DOHH2 (cell line): ENCODE data around the gene EPM2AIP1.

ENCODE experiments used
- H3F3A ChIP-seq: fragments of 200-600 bp; sonication (generic), shearing (Covaris generic); 2 replicates; pipeline ENCODE4 v1.6.0; 2016; ENCODE audit warnings: antibody characterized with exemption, mild to moderate bottlenecking; ENCODE audit not compliant: control insufficient read depth, insufficient read depth
- H3K27ac ChIP-seq: fragments of 200-600 bp; sonication (generic); 2 replicates; pipeline ENCODE4 v1.5.1; 2014; ENCODE audit warnings: low read depth, mild to moderate bottlenecking, low read length, moderate library complexity
- H3K27me3 ChIP-seq: fragments of 200-600 bp; sonication (generic); 2 replicates; pipeline ENCODE4 v1.6.1; 2014; ENCODE audit warnings: mild to moderate bottlenecking, low read length, mixed read lengths; ENCODE audit not compliant: control insufficient read depth
- H3K36me3 ChIP-seq: fragments of 200-600 bp; sonication (generic); 2 replicates; pipeline ENCODE4 v1.6.1; 2014; ENCODE audit warnings: mild to moderate bottlenecking, low read length, moderate library complexity, mixed read lengths; ENCODE audit not compliant: control insufficient read depth
- H3K4me1 ChIP-seq: fragments of 200-600 bp; sonication (generic); 2 replicates; pipeline ENCODE4 v1.6.1; 2014; ENCODE audit warnings: mild to moderate bottlenecking, low read length, mixed read lengths; ENCODE audit not compliant: control insufficient read depth
- H3K4me2 ChIP-seq: fragments of 200-600 bp; sonication (generic); 2 replicates; pipeline ENCODE4 v1.6.0; 2014; ENCODE audit warnings: mild to moderate bottlenecking, low read length, moderate library complexity
- H3K4me3 ChIP-seq: fragments of 200-600 bp; sonication (generic); 2 replicates; pipeline ENCODE4 v1.5.1; 2014; ENCODE audit warnings: mild to moderate bottlenecking, low read length, mixed read lengths
- H3K79me2 ChIP-seq: fragments of 200-600 bp; sonication (generic); 2 replicates; pipeline ENCODE4 v1.6.1; 2014; ENCODE audit warnings: mild to moderate bottlenecking, low read length, mixed read lengths; ENCODE audit not compliant: control insufficient read depth
- H3K9me2 ChIP-seq: fragments of 200-600 bp; sonication (generic); replicated peaks from 2 replicates; pipeline ENCODE4 v1.6.1; 2014; ENCODE audit warnings: mild to moderate bottlenecking, low read length, mixed read lengths; ENCODE audit not compliant: control insufficient read depth
- H3K9me3 ChIP-seq: fragments of 200-600 bp; sonication (generic); 2 replicates; pipeline ENCODE4 v1.6.1; 2014; ENCODE audit warnings: antibody characterized with exemption, low read length, mixed read lengths; ENCODE audit not compliant: control insufficient read depth, insufficient read depth
- H4K20me1 ChIP-seq: fragments of 200-600 bp; sonication (generic); 2 replicates; pipeline ENCODE4 v1.6.0; 2014; ENCODE audit warnings: low read depth, mild to moderate bottlenecking, antibody characterized with exemption, low read length, moderate library complexity; ENCODE audit not compliant: control insufficient read depth, insufficient read depth
- EZH2phosphoT487 ChIP-seq: fragments of 200-600 bp; sonication (generic); IDR thresholded peaks from 2 replicates; pipeline ENCODE4 v1.6.1; 2017; ENCODE audit warnings: borderline replicate concordance, mild to moderate bottlenecking, antibody characterized with exemption, low read length, moderate library complexity, mixed read lengths
- TF ChIP-seq, protein P1 (sequence below): fragments of 200-600 bp; sonication (generic); IDR thresholded peaks from one replicate; pipeline ENCODE4 v1.5.1; 2014; ENCODE audit warnings: antibody characterized with exemption, mild to moderate bottlenecking, low read depth, low read length; ENCODE audit not compliant: poor library complexity, severe bottlenecking

The EPM2AIP1 gene

DNA sequence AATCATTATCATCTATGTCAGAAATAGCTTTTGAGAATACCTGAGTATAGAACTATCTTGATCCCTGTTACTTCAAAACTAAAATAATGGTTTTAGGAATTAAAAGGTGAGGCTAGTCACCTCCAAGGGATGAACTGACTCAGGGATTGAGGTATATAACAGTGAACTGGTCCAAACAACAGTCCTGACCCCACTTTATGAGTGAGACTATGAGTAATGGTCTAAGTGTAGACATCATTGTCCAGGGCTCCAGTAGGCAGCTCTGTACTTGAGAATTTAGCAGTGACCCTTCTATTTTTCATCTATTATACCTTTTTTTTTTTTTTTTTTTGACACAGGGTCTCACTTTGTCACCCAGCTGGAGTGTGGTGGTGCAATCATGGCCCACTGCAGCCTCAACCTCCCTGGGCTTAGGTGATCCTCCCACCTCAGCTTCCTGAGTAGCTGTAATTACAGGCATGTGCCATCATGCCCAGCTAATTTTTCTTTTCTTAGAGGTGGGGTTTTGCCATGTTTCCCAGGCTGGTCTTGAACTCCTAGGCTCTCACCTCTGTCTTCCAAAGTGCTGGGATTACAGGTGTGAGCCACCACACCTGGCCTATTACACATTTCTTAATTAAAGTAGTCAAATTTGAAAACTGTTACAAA is 36.7 kb upstream of the EPM2AIP1 start:
- no peak overlapping the region for H3K4me2 ChIP-seq
- H3K9me3 ChIP-seq: no peaks in the 10 kb centered on the region
- peaks cover 4% of the 10 kb centered on the region for H3K4me1 ChIP-seq
- no peaks in the 10 kb centered on the region for H3K27me3 ChIP-seq
- no peaks in the 10 kb centered on the region for H3F3A ChIP-seq
- peaks cover 3% of the 10 kb centered on the region; the same call in 1 of the 2 replicates for H3K79me2 ChIP-seq
- H3K27ac ChIP-seq: no peak overlapping the region
- H3K36me3 ChIP-seq: peaks cover 95% of the 10 kb centered on the region
- TF ChIP-seq, protein P1, sequence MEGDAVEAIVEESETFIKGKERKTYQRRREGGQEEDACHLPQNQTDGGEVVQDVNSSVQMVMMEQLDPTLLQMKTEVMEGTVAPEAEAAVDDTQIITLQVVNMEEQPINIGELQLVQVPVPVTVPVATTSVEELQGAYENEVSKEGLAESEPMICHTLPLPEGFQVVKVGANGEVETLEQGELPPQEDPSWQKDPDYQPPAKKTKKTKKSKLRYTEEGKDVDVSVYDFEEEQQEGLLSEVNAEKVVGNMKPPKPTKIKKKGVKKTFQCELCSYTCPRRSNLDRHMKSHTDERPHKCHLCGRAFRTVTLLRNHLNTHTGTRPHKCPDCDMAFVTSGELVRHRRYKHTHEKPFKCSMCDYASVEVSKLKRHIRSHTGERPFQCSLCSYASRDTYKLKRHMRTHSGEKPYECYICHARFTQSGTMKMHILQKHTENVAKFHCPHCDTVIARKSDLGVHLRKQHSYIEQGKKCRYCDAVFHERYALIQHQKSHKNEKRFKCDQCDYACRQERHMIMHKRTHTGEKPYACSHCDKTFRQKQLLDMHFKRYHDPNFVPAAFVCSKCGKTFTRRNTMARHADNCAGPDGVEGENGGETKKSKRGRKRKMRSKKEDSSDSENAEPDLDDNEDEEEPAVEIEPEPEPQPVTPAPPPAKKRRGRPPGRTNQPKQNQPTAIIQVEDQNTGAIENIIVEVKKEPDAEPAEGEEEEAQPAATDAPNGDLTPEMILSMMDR: no peak
- H4K20me1 ChIP-seq: no peaks in the 10 kb centered on the region
- no peaks in the 10 kb centered on the region for H3K9me2 ChIP-seq
- H3K4me3 ChIP-seq: no peak overlapping the region

DNA sequence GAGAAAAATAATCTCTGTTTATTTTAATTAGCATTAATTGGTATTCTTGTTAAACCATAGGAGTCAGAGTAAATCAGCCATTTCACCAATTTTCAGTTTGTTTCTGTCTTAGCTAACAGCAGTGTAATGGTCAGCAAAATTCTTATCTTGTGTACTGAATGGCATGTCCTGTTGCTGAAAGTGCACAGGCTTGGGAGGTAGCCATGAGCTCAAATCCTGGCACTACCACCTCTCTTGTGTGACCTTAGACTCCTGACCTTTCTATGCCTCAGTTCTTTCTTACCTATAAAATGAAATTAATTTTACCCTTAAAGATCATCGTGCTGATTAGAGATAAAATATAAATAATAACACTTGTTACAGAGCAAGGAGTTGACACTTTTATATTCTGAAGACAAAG is 36.2 kb upstream of the EPM2AIP1 start:
- TF ChIP-seq, protein P1: no peak
- Histone ChIP-seq H3K9me2 (no peaks in the 10 kb centered on the region), H3K4me2 (no peak overlapping the region), H3F3A (no peaks in the 10 kb centered on the region), H3K9me3 (no peaks in the 10 kb centered on the region), H3K4me1 (peaks cover 10% of the 10 kb centered on the region), H3K79me2 (peaks cover 6% of the 10 kb centered on the region; the same call in 1 of the 2 replicates), H3K27me3 (no peaks in the 10 kb centered on the region), H4K20me1 (no peaks in the 10 kb centered on the region), H3K36me3 (peaks cover 95% of the 10 kb centered on the region), H3K27ac (no peak overlapping the region), H3K4me3 (no peak overlapping the region)

DNA sequence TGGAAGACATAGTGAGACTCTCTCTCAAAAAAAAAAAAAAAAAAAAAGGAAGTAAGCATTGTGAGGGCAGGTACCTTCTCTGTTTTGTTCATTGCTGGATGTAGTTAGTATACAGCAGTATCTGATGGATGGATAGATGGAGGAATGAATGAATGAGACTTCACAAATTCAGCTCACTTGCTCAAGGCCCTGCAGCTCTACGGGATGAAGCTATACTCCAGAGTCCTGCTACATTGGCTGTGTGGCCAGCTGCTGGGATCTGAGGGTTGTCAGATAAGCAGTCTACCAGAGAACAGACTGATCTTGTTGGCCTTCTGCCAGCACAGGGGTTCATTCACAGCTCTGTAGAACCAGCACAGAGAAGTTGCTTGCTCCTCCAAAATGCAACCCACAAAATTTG is 35.4 kb upstream of the EPM2AIP1 start:
- Histone ChIP-seq H3K4me3 (no peak overlapping the region), H3F3A (no peaks in the 10 kb centered on the region), H4K20me1 (no peaks in the 10 kb centered on the region), H3K36me3 (peaks cover 94% of the 10 kb centered on the region), H3K4me1 (peaks cover 10% of the 10 kb centered on the region), H3K27ac (no peak overlapping the region), H3K4me2 (no peak overlapping the region), H3K9me3 (no peaks in the 10 kb centered on the region), H3K9me2 (no peaks in the 10 kb centered on the region), H3K27me3 (no peaks in the 10 kb centered on the region), H3K79me2 (peaks cover 6% of the 10 kb centered on the region; the same call in 1 of the 2 replicates)
- TF ChIP-seq, protein P1: no peak
- no peak for TF ChIP-seq EZH2phosphoT487

DNA sequence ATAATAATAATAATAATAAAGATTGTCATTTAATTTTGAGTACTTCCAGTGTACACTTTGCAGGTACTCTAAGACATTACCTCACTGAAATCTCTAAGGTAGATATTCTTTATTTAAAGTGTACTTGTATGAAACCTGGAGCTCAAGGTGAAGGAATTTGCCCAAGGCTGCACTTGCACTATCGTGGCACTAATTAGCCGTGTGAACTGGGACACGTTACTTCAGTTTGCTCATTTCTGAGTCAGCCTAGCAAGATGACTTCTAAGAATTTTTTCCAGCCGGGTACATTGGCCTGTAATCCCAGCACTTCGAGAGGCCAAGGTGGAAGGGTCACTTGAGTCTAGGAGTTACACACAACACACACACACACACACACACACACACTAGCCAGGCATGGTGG is 33.9 kb upstream of the EPM2AIP1 start:
- Histone ChIP-seq H4K20me1 (no peaks in the 10 kb centered on the region), H3K27me3 (no peaks in the 10 kb centered on the region), H3K36me3 (peaks cover 94% of the 10 kb centered on the region), H3K79me2 (peaks cover 6% of the 10 kb centered on the region; the same call in 1 of the 2 replicates), H3K4me1 (peaks cover 10% of the 10 kb centered on the region), H3K27ac (no peak overlapping the region), H3K4me3 (no peak overlapping the region), H3K9me3 (no peaks in the 10 kb centered on the region), H3K4me2 (no peak overlapping the region), H3F3A (no peaks in the 10 kb centered on the region), H3K9me2 (no peaks in the 10 kb centered on the region)
- no peak for TF ChIP-seq EZH2phosphoT487
- TF ChIP-seq, protein P1: no peak
